Measurements from ENCODE around the gene KIF18A. TPM values are rescaled to one million over a fixed set of nuclear protein-coding genes. Genes with fewer than 3 reads are reported as not detected.

The KIF18A gene
- total RNA-seq, 1 experiment from 2014 or later: 27.5 TPM

DNA sequence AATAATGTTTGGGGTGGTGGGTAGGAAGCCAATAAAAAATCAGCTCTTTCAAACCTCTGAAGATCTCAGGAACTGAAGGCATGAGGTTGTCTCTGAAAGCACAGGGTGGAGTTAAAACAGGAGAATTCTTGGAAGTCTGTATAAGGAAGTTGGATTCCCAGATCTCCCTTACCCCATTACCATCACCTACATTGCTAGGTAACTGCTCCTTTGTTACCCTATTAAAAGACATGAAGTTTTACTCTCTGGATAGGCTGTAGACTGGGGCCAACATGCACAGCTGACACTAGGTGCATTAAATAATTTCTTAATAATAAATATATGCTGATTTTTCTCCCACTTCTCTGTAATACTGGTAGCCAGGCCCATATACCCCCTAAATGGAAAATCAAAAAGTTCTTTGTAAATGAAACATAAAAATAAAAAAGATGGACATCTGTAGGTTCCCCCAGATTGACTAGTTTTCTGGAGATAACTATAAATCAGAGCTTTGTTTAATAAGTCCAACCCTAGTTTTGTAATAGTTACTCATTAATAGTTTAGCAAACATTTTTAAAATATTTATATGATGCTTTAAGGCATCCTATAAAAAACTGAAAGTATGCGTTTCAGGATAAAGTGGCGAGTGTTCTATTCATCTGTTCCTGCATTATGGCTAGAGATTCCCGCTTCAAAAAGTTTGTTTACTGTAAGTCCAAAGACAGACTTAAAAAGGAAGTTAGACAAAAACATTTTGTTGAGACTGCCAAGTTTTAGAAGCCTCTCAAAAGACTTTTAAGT, 63.8 kb downstream of the KIF18A start:
- DNase-seq (ENCODE audit: low read depth): no peak

DNA sequence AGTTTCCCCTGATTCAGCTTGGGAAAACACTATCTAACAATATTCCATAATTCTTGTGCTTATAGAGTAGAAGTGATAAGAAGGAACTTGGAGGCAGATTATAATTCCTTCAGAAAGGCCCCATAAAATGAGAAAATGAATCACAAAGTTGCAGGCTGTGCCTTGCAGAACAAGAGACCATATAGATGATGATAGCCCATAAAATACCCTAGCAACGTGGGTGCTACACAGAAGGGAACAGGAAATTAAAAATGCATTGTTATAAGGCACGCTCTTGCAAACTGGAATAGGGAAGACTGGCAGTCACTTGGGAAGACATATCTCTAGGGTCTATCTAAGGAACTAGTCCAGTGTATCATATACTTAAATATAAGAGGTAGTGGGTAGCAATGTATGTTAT, 67.6 kb downstream of the KIF18A start:
- no peak for DNase-seq (ENCODE audit: low read depth)

DNA sequence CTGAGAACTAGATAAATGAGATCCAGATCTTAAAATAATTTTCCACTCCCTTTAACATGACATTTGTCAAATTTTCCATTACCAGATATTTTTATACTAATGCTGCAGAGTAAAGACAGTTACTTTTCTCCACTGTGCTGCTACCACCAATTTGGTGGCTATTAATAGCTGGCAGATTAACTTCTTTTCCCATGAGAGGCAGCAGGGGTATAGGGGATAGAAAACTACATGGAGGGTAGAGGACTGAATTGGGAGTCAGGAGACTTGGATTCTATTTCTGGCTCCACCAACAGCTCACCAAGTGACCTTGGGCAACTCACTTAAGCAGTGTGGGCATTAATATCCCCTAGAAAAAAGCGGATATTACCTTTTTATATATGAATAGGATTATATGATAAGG, 69.2 kb downstream of the KIF18A start:
- DNase-seq (ENCODE audit: low read depth): no peak

DNA sequence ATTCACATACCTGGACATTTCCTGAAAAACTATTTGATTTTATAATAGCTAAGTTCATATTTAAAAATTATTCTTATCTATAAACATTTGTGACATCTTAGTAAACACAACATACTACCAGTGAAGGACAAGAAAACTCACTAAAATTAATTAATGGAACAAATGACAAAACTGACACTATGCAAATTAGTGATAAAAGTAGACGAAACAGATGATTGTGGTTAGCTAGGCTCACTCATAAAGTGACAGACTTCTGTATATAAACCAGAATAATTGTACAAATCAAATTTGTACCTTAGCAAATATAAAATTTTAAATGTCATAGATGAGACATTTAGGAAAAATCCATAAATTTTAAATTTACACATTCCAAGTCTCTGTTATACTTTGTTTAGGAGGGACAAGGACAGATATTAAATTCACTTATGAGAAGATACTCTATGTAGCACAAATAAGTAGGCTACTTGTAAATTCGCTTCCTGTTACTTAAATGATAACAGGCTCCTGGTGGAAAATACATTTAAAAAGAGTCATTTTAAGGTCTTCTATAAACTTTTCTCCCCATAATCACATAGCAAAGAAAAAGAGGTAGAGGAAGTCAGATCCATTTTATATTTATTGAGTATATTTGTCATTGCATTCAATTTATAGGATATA, 81.2 kb downstream of the KIF18A start:
- no peak for DNase-seq (ENCODE audit: low read depth)

DNA sequence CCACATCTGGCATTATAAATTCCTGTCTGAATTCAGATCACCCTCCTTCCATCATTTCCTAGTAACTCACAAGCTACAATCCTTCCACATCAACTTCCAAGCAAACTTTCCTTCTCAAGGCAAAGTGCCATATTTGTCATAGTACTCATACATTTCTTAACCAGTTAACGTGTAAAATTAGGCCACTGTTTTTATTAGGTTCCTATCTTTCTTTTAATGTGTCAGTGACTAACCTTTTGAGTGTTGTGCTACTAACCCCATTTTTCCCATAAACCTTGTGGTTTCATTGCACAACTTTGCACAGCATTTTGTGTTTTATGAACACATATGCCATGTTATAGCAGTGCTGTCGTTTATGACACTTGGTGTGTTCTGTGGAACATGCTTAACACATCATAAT, 90.1 kb downstream of the KIF18A start:
- no peak for DNase-seq (ENCODE audit: low read depth)

DNA sequence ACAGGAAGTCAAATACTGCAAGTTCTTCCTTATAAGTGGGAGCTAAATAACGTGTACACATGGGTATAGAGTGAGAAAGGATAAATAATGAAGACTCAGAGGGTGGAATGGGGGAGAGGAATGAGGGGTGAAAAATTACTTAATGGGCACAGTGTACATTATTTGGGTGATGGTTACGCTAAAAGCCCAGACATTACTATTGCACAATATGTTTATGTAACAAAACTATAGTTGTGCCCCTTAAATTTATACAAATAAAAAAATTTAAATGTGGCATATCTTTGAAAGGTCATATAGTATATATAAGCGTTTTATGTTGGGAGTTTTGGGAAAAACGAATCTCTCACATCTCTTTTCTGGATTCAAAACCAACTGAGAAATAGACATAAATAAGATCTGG, 96.1 kb downstream of the KIF18A start:
- no peak for DNase-seq (ENCODE audit: low read depth)

DNA sequence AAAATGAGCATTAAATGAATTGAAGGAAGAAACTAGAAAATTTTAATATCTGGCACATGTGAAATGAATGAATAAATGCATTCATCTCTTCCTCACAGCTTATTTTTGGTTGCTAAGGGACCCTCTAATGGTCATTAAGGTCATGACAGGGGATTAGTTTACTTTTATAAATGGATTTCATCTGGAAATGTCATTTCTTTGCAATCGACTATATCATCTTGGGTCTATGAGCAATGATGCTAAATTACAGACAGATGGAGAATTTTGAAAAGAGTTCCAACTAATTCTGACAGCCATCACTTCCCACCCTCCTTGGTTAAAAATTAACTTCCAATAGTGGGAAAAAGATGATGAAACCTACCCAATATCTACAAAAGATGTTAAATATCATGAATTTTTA, 98.0 kb downstream of the KIF18A start:
- no peak for DNase-seq (ENCODE audit: low read depth)

DNA sequence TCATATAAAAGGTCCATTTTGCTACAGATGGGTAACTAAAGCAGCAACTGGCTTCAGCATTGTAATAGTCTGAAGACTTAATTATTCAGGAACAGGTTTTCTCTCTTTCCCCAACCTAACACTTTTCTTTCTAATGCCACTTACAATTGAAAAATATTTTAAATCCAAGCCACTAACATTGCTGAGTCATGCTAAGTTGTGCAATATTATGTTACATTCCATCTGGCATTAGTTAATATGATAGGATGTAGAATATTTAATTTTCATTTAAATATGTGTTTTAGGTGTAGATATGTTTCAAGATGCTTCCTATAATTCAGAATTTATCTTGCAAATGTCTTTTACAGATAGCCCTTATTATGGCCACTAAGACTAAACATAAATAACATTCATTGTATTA, 98.6 kb downstream of the KIF18A start:
- DNase-seq (ENCODE audit: low read depth): no peak

DNA sequence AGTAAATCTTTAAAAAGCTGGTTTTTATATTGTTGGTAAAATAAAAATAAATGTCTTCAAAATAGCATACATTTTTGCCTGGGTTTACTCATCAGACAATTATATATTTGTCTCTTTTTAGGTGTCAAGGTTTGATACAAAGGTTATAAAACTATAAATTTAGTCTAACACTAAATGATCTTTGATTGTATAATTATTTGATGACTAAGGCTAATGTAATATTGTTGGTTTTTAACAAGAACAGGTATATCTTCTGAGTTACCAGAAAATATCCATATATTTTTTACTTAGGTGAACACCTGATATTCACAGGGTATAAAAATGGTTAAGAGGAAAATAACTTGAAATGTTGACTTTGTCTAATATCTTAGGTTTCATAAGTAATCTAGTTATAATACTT, 104.3 kb downstream of the KIF18A start:
- no peak for DNase-seq (ENCODE audit: low read depth)

DNA sequence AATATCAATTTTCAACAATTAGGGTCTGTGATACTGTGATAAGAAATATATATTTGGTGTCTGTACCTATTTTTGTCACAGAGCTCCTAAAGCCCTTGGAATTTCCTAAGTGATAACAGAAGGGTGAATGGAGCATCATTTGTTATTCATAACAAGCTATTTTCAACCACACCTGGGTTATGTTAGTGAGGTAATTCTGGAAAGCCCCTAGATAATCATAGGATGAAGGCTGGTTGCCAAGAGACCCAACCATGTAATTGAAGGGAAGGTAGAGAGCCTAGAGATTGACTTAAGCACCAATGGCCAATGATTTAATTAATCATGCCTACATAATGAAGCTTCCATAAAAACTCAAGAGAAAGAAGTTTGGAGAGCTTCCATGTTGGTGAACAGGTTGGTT, 109.4 kb downstream of the KIF18A start:
- no peak for DNase-seq (ENCODE audit: low read depth)

DNA sequence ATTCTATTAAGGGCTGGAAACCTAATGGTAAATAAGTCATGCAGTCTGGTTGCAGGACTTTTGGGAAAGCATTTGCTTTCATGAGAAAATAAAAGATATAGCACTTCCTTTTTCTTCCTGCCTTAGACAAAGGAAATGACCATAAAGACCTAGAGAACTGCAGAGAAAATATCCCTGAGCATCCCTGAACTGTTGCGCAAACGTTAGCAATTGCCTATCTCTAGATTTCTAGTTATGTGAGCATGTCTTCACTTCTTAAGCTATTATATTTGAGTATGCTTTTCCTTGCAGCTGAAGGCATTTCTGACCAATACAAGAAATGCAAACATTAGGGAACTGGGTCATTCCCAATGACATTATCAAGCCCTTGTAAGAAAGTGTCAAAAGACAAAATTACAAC, 110.6 kb downstream of the KIF18A start:
- no peak for DNase-seq (ENCODE audit: low read depth)

DNA sequence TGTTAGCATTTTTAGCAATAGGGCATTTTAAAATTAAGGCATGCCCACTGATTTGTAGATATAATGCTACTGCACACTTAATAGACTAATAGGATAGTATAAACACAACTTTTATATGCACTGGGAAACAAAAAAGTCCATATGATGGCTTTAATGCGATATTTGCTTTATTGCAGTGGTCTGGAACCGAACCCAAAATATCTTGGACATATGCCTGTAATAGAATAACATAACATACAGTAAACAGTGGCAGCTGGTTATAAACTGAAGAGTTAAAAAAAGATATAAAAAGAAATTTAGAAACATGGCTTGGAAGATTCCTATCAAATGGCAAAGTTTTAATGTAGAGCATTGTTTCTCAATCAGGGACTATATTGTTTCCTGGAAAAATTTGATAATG, 111.9 kb downstream of the KIF18A start:
- no peak for DNase-seq (ENCODE audit: low read depth)

DNA sequence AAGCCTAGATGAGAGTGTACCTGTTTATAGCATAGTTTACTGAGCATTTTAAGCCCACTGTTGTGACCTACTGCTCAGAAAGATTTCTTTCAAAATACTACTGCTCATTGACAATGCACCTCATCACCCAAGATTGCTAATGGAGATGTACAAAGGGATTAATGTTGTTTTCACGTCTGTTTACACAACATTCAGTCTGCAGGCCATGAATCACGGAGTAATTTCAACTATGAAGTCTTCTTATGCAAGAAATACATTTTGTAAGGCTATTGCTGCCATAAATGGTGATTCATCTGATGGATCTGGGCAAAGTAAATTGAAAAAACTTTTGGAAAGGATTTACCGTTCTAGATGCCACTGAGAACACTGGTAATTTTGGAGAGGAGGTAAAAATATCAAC, 112.9 kb downstream of the KIF18A start:
- no peak for DNase-seq (ENCODE audit: low read depth)

DNA sequence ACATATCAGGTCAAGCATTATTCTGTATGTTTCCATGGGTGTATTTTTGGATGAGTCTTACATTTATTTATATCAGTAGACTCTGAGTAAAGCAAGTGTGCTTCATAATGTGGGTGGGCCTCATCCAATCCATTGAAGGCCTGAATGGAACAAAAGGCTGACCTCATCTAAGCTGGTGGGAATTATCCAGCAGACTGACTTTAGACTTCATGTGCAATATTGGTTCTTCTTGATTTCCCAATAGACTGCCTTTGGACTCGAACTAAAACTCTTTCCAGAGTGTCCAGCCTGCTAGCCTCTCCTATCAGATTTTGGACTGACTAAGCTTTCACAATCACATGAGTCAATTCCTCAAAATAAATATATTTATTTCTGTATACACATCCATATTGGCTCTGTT, 116.2 kb downstream of the KIF18A start:
- no peak for DNase-seq (ENCODE audit: low read depth)

DNA sequence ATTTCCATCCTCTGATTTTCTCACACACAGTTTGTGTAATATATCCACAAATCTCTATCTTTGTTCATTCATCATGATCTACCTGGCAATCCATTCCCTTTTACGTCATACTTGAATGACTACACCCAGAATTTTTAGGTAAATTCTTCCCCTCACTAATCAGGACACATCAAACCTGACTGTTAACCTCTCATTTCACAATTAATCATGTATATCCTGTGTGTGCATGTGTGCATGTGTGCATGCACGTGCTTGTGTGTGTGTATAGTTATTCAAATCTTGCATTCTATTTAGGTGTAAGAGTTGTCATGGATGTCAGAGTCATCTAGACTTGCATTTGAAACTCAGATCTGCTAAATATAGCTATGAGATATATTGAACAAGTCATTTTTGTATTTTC, 130.4 kb downstream of the KIF18A start:
- no peak for DNase-seq (ENCODE audit: low read depth)

DNA sequence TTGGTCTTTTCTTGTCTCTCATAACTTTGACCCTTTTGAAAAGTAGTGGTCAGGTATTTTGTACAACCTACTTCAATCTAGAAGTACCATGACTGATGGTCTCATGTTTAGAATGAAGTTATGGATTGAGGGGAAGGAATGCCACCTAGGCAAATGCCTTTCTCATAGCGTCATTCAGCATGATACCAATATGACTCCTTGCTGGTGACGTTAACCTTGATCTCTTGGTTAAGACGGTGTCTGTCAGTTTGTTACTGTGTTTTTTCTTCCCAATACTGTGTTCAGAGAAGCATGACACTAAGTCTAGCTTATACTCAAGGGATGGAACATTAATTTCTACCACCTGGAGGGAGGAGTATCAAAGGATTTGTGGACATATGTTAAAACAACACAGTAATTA, 130.9 kb downstream of the KIF18A start:
- peak; percentile 46 for DNase-seq (ENCODE audit: low read depth)

DNA sequence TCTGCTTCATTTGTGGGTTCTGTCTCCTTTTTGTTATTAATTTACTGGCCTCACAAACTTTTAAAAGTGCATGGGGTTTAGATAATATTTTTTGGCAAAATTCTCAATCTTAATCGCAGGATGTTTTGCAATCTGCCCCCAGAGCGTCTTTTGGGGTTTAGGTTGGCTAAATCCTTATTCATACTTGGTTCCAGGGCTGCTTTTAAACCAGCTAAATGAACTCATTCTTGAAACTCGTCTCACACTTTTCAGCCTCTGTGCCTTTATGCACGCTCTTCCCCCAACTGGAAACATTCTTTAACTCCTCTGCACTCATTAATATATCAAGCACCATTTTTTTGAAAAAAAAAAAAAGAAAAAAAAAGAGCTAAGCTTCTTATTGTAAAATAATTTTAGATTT, 131.7 kb downstream of the KIF18A start:
- DNase-seq (ENCODE audit: low read depth): no peak

DNA sequence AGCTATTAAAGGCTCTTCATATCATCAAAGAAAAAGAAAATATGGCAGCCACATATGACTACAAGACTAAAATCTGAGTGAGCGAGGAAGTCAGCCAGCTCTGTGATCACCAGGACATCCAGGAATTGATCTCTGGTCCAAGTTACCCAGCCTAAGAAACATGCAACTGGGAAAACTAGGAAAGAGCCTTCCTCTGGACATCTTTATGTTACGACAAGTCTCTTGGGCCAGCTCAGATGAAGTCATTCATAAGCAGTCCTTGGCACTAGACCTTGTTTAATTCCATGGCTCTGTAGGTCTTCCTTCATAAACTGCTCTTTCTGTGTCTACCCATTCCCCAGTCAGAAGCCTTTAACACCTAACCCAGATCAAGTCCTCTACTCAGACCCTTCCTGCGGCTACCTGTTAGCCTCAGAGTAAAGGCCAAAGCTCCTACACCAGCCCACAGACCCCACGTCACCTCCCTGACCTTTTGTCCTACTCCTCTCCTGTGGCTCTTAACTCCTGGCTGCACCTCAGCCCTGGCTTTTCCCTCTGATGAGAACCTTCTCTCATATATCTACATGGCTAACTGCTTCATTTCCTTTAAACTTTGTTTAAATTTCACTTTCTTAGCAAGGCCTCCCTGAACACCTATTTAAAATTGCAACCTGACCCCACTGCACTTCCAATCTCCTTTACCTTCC, 134.0 kb downstream of the KIF18A start:
- no peak for DNase-seq (ENCODE audit: low read depth)

DNA sequence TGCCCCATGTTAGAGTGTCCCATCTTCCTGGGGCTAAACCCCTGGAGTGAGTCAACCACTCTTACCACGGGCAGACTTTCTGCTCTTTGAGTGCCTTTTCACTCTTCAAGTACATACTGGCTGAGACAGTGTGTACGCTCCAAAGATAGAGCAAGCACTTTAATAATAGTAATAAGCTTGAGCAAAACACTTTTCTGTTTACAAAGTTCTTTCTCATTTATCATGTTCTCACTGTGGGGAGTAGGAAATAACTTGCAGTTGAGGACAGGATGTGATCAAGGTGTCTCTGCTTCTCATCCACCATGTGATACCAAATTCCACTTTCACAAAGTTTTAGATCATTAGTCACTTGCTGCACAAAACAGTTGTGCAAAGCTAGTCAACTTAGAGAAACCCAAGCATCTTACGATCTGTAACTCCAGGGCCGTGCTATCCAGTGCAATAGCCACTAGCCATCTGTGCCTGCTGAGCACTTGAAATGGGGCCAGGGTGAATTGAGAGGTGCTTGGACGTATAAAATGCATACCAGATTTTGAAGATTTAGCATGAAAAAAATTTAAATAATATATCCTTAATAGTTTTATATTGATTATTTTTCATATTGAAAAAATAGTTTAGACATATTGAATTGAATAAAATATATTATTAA, 135.3 kb downstream of the KIF18A start:
- no peak for DNase-seq (ENCODE audit: low read depth)

DNA sequence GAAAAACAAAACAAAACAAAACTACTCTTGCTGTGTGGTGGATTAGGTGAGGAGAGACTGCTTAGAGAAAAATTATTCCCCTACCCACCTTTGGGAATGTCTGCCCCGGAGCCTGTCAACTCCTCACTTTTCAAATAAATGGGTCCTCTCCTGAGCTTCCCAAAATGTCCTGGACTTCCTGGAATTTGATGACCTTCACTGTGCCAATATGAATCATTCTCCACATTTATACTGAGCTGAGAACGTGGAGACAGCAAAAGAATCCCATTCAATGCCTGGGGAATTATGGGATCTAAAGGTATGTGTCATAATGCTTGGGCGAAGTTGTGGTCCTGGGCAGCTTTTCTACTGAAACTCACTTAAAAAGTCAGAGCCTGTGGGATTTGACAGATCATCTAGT, 136.8 kb downstream of the KIF18A start:
- DNase-seq (ENCODE audit: low read depth): no peak
